ENCODE data around the gene TMEM81.

The TMEM81 gene

GRCh38 chr1:205084360-205084759 is at the start of gene TMEM81:
TSS of gene TMEM81 (minus strand) at chr1:205084460. CDS start at chr1:205084320, 140 bp downstream.
- Histone ChIP-seq H3K9ac (ENCODE audit: low read length) (no peak within 1 kb of the TSS), H3K36me3 (ENCODE audit: insufficient read depth, low read length) (peaks cover 50% of the 10 kb centered on the region), H3K9me2 (ENCODE audit: low read depth, low read length) (no peaks in the 10 kb centered on the region), H3F3A (ENCODE audit: insufficient read depth, low read length) (no peaks in the 10 kb centered on the region; the same call in 1 of the 2 replicates), H3K27ac (ENCODE audit: low read depth, low read length, poor library complexity, severe bottlenecking) (no peak within 1 kb of the TSS), H3K27me3 (ENCODE audit: insufficient read depth, low read length) (no peaks in the 10 kb centered on the region), H3K79me2 (ENCODE audit: insufficient read depth, low read length) (no peaks in the 10 kb centered on the region), H2AFZ (ENCODE audit: low read length) (no peak within 1 kb of the TSS), H3K4me3 (ENCODE audit: low read depth, low read length, poor library complexity, severe bottlenecking) (no peak within 1 kb of the TSS), H3K9me3 (ENCODE audit: low read length) (no peaks in the 10 kb centered on the region), H3K4me1 (ENCODE audit: insufficient read depth, low read length, severe bottlenecking) (no peaks in the 10 kb centered on the region), H3K4me2 (ENCODE audit: low read length) (no peak within 1 kb of the TSS), H4K20me1 (ENCODE audit: insufficient read depth, low read length) (no peaks in the 10 kb centered on the region)
- TF ChIP-seq CTCF (IDR thresholded peaks at IDR 0.05; ENCODE audit: low read length) (no peak), EZH2 (IDR thresholded peaks at IDR 0.05; ENCODE audit: borderline replicate concordance, low read length) (no peak)

GRCh38 chr1:205133287-205133686 is 49.0 kb upstream of the TMEM81 start:
- H3K4me1 ChIP-seq (ENCODE audit: insufficient read depth, low read length, severe bottlenecking) = no peaks in the 10 kb centered on the region
- H3K79me2 ChIP-seq (ENCODE audit: insufficient read depth, low read length) = no peaks in the 10 kb centered on the region
- no peaks in the 10 kb centered on the region for H3K9me2 ChIP-seq (ENCODE audit: low read depth, low read length)
- H3K9ac ChIP-seq (ENCODE audit: low read length) = no peak overlapping the region
- no peak overlapping the region for H3K4me3 ChIP-seq (ENCODE audit: low read depth, low read length, poor library complexity, severe bottlenecking)
- TF ChIP-seq CTCF (IDR thresholded peaks at IDR 0.05; ENCODE audit: low read length) = no peak
- H3K4me2 ChIP-seq (ENCODE audit: low read length) = no peak overlapping the region
- H4K20me1 ChIP-seq (ENCODE audit: insufficient read depth, low read length) = no peaks in the 10 kb centered on the region
- H3K27me3 ChIP-seq (ENCODE audit: insufficient read depth, low read length) = 0 out of 2 replicates have a peak, but pooled peaks cover 5% of the 10 kb centered on the region
- H3K27ac ChIP-seq (ENCODE audit: low read depth, low read length, poor library complexity, severe bottlenecking) = no peak overlapping the region
- H3K9me3 ChIP-seq (ENCODE audit: low read length) = no peaks in the 10 kb centered on the region
- H3F3A ChIP-seq (ENCODE audit: insufficient read depth, low read length) = no peaks in the 10 kb centered on the region
- H2AFZ ChIP-seq (ENCODE audit: low read length) = no peak overlapping the region
- no peaks in the 10 kb centered on the region for H3K36me3 ChIP-seq (ENCODE audit: insufficient read depth, low read length)

- Histone ChIP-seq H3K36me3 (ENCODE audit: insufficient read depth, low read length) (no peaks in the 10 kb centered on the region), H3K27ac (ENCODE audit: low read depth, low read length, poor library complexity, severe bottlenecking) (no peak overlapping the region), H3F3A (ENCODE audit: insufficient read depth, low read length) (no peaks in the 10 kb centered on the region), H3K79me2 (ENCODE audit: insufficient read depth, low read length) (no peaks in the 10 kb centered on the region), H3K9ac (ENCODE audit: low read length) (no peak overlapping the region), H4K20me1 (ENCODE audit: insufficient read depth, low read length) (no peaks in the 10 kb centered on the region), H3K4me3 (ENCODE audit: low read depth, low read length, poor library complexity, severe bottlenecking) (no peak overlapping the region), H3K9me3 (ENCODE audit: low read length) (no peaks in the 10 kb centered on the region), H3K9me2 (ENCODE audit: low read depth, low read length) (no peaks in the 10 kb centered on the region), H3K4me1 (ENCODE audit: insufficient read depth, low read length, severe bottlenecking) (peaks cover 7% of the 10 kb centered on the region), H3K27me3 (ENCODE audit: insufficient read depth, low read length) (0 out of 2 replicates have a peak, but pooled peaks cover 5% of the 10 kb centered on the region), H2AFZ (ENCODE audit: low read length) (no peak overlapping the region), H3K4me2 (ENCODE audit: low read length) (no peak overlapping the region)
- TF ChIP-seq CTCF (IDR thresholded peaks at IDR 0.05; ENCODE audit: low read length) (no peak), EZH2 (IDR thresholded peaks at IDR 0.05; ENCODE audit: borderline replicate concordance, low read length) (no peak)
Observed at GRCh38 chr1:205129447-205130029, 45.3 kb upstream of the TMEM81 start.

Data from OCI-LY1 (cell line).